HG02938 (cell line): Measurements from ENCODE around the gene CSH1.
"Not testable (repeated sequence)": the region's sequence is repeated elsewhere in the genome, so short reads cannot be mapped to it uniquely, and the experiment has no call there.

Experiments
- ATAC-seq: cut with Tn5 transposase; IDR thresholded peaks from one replicate; pipeline ENCODE4 v1.9.1; 2021; ENCODE audit warnings: mild to moderate bottlenecking, moderate library complexity; ENCODE audit not compliant: unreplicated experiment

Gene CSH1

DNA sequence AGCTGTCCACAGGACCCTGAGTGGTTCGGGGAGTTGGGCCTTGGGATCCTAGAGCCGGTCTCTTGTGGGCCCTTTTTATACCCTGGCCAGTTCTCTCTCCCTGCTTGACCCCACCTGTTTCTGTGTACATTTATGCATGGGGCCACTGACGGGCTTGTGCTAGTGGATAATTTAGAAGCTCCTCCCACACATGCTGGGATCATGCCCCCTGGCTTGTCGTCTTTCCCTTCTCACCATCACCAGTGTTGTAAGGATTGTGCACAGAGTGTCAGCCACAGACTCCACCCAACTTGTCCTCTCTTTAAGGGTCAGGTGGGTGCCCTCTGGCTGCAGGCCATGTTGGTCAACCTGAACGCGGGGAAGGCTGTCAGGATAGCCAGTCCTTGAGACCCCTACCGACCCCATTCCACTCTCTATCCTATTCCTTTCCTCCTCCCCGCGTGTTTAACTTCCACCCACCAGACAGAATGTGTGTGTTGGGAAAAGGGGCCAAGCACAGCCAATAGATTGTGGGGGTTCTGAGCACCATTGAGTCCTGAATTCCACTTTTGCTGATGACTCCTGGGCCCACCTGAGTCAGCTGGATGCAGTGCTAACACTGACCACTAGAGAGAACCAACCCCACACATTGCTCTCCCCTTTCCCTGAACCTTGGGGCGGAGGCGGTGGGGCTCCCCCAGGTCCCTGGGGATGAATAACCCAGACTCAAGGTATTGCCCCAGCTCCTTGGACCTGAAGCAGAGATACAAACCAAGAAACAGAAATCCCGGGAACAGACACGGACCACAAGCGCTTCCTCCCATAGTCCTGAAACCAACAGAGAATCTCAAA is at the start of gene CSH1:
TSS of gene CSH1 (minus strand) at position 51 of the 831 bp plus-strand sequence. CDS start 63 bp downstream, outside the sequence.
- ATAC-seq: not testable (repeated sequence)

GRCh38 chr17:63945784-63946439 is 49.5 kb upstream of the CSH1 start:
- ATAC-seq: no peak

DNA sequence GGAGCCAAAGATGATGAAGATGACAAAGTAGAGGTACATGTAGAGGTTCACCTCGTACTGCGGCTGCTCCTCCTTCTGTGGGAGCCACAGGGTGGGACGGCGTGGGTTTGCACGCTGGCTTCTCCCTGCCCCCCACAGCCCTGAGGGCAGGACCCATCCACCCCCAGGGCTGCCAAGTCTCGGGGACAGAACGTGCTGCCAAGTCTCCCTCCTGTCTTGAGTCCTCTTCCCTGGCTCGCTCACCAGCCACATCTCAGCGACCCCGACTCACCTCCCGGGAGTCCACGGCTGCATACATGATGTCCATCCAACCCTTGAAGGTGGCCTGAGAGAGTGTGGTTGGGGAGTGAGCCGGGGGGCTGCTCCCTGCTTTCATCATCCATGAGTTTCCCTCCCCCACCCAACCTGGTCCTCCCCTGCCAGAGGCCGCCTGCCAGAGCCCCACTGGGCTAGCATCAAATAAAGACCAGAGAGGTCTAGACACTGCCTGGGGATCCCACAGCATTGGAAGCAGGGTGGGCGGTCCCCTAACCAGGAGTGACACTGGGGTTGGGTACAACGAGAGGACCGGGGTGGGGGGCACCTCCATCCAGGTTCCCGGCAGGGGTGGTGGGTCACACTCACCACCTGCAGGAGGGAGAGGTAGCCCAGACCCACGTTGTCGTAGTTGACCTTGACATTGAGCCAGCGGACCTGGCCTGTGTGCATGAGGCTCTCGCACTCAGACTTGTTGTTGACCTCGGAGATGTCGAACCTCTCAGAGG is 48.5 kb upstream of the CSH1 start:
- no peak for ATAC-seq

GRCh38 chr17:63943745-63944144 is 47.4 kb upstream of the CSH1 start:
- ATAC-seq: no peak

GRCh38 chr17:63942309-63942985 is 46.1 kb upstream of the CSH1 start:
- no peak for ATAC-seq

- ATAC-seq: no peak
Measured at GRCh38 chr17:63941751-63942150, 45.4 kb upstream of the CSH1 start.

DNA sequence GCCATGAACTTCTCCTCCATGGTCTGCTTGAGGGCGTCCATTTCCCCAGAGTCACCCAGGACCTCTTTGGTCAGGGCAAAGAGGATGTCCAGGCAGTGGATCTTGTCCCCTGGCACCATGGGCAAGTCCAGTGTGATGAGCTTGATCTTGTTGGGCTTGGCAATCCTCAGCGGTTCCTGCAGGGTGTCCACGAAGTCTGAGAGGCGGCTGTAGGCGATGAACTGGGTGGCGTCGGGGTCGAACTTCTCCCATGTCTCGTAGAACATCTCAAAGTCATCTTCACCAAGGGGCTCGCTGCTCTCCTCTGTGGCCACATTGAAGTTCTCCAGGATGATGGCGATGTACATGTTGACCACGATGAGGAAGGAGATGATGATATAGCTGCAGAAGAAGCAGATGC is 44.8 kb upstream of the CSH1 start:
- ATAC-seq: no peak

DNA sequence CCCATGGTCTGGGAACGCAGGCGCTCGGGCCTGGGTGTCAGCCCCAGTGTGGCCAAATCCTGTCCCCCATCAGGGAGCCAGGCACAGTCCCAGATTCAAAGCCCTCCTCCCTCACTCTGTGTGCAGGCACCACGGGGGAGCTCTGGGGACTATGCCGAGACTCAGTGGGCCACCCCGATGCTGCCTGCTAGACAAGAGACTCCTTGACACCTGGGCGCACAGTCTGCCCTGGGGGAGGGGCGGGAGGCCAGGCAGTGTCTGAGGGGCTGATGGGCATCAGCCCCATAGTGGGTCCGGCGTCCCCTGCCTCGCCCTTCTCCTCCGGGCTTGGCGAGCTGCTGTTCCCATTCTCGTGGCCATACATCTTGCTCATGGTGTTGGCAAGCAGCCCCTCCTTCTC is 44.2 kb upstream of the CSH1 start:
- ATAC-seq: no peak

GRCh38 chr17:63939884-63940283 is 43.5 kb upstream of the CSH1 start:
- no peak for ATAC-seq

- no peak for ATAC-seq
Measured at GRCh38 chr17:63939401-63939800, 43.0 kb upstream of the CSH1 start.

- no peak for ATAC-seq
Measured at GRCh38 chr17:63937920-63938319, 41.5 kb upstream of the CSH1 start.

DNA sequence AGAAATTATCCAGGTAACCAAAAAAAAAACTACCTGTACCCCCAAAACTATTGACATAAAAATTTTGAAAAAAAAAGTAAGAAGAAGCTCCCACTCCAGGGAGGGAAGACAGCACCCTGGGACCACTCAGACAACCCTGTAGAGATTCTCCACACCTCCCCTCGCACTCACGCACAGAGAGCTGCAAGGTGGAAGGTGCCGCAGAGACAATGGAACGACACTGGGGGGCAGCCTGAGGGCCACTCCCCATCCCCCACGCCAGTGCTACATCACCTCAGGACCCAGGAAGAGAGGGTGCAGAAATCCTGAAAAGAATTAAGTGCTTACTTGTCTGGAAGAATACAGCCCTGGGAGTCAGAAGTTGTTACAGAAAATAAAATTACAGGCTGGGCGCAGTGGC is 40.9 kb upstream of the CSH1 start:
- ATAC-seq: no peak

DNA sequence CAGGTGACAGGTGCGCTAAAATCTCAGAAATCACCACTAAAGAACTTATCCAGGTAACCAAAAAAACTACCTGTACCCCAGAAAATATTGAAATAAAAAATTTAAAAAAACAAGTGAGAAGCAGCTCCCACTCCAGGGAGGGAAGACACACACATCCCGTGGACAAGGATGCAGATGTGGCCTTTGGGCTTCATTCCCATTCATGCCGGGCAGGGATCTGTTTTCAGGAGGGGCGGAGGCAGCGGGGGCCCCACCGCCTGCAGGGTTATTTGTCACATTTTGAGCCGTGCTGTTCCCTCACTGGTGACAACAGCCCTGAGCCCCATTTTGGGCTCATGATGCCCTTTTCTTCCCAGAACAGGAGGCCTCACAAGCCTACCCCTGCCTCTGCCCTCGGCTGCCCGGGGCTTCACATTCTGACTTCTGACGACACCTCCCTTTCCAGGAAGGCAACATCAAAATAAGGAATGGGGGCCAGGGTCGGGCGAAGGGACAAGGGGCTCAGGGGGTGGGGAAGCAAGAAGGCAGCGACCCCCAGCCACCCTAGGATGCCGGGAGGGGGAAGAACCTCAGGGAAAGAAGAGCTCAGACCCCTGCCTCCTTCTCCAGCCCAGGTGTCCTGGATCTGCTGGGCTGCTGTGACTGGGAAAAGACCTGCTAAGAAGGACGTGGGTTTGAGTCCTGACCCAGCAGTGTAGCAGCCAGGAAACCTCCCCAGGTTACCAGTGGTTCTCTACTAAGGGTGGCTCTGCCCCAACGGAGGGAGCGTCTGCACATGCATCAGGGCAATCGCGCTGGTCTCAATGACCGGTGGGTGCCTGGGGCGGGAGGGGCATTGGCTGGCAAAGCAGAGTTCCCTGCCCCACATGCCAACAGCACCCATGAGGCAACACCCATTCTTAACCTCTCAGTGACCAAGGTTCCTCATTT is 38.1 kb upstream of the CSH1 start:
- no peak for ATAC-seq

DNA sequence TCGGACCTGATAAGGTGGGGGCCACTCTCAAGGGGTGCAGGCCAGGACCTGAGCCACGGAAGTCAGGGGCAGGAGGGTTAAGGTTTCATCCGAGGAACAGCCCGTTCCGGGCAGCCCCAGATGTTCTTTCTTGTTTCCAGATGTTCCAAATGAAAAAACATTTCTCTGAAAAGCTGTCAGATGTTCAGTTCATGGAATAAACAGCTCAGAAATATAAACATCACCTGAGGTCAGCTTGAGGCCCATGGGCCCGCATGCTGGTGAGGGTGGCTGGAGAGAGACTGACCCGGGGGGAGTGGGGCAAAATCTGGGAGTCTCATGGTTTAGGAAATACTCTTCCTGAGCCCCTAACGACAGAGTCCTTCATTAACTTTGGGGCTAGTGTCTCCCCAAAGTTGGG is 37.2 kb upstream of the CSH1 start:
- no peak for ATAC-seq

DNA sequence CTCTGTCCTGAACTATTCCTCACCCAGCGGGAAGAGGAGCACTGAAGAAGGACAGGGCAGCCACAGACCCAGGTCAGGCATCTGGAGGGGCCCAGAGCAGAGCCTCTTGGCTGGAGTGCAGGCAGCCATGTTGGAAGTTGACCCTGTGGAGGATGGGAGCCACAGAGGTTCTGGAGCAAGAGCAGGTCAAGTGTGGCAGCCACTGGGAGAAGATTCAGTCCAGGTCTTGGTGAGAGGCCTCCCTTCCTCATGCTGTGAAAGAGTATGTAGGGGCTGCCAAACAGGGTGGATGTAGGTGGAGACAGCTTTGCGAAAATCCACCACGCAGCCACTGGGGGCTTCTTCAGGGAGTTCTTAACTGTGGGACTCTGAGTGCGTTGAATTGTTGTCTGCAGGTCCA is 36.3 kb upstream of the CSH1 start:
- no peak for ATAC-seq

GRCh38 chr17:63931981-63932561 is 35.7 kb upstream of the CSH1 start, which contains the start of gene CD79B:
Gene CD79B (minus strand): TSS chr17:63932331. CDS start chr17:63932261, 70 bp downstream.
- ATAC-seq: peak; percentile 76

DNA sequence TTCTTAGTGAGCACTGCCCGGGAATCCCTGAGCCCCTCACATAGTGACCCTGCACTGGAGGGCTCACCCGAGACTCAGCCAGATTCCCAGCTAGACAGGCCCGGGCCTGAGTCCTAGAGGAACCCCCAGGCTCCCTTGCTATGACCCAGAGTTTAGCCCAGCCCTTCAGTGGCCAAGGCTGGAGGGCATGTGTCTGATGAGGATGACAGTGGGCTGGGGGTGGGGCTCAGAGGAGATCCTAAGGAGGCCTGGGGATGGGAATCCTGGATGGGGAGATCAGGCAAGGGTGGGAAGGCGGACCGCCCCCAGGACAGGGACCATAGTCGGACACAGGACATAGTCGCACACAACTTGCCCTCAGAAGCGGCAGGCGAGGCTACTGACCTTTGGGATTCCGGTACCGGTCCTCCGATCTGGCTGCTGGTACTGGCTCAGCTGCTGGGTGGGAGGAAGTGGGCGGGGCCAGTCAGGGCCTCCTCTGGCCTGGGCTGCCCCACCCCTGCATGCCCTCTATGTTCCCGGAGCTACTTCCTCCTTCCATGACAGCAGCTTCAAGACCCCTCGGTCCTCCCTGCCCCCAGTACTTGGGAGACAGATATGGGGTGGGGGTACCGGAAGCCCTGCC is 34.7 kb upstream of the CSH1 start:
- ATAC-seq: no peak

DNA sequence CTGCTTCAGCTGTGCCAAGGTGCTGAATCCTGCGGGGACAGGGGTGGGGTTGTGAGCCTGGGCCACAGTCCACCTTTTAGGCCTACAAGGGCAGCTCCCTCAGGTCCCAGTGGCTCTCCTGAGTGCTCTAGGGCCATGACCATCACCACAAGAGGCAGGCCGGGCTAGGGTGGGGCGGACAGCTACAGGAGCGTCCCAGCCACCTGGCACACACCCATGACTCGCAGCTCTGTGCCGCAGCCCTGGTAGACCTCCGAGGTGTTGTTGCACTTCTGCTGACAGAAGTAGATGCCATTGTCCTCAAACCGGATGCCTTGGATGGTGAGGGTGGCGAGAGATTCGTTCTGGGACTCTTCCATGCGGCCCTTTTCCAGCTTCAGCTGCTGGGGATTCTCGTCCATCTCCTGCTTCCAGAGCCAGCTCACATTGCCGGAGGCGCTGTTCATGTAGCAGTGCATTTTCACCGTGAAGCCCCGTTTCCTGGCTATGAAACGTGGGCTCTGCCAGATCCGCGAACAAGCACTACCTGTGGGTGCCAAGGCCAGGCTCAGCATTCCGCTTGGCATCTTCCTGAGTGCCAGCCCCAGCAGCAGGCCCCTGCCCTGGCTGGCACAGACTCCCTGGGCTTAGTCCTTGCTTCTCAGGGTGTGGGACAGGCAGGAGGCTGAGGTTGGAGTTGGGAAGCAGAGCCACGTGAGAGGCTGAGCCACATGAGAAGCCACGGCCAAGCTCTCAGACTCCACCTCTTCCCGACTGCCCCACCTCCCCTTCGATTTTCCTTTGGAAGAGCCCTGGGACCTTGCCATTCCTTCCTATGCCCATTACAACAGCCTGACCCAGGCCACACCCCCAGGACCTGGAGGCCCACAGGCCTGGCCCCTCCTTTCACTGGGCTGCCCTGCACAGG is 33.7 kb upstream of the CSH1 start:
- ATAC-seq: no peak
